Cardiac fibroblast (primary cell): ENCODE results near the gene KIF1C.
A peak's percentile ranks its signal among the peaks of the same experiment; 100 is the strongest.

Experiments used
- DNase-seq, 2 donors: peaks; one replicate each; pipeline versions ENCODE4 v3.0.0 to v3.0.0-alpha.2; 2010; ENCODE audit warnings: low read depth in 2 of 2
- H3K4me3 ChIP-seq, 2 donors: replicated peaks in 1 of 2; 1 replicate in 1 of 2; 2 replicates in 1 of 2; pipeline ENCODE4 v1.5.1; 2011; ENCODE audit warnings: low read depth in 2 of 2, low read length in 2 of 2, mild to moderate bottlenecking in 2 of 2, moderate library complexity in 1 of 2
- TF ChIP-seq, protein P1 (sequence below): IDR thresholded peaks from one replicate; pipeline ENCODE4 v1.5.1; 2011; ENCODE audit warnings: low read depth, mild to moderate bottlenecking, low read length, inconsistent platforms

KIF1C gene

DNA sequence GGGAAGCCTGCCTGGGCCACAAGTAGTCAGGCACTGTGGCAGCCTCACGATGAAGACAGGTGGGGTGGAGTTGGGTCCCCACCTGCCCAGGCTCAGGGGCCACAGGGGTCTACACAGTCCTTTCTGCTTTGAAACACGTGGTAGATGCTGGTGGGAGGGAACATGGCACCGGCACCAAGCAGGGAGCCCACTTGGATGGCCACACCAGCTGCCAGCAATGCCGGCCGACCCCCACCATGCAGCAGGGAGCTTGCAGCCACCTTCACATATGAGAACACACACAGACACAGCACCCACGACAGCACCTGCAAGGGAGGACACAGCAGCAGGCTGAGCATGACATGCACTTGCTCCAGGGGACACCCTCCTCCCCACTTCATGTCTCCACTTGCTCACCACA is 35.1 kb downstream of the KIF1C start:
- TF ChIP-seq, protein P1, sequence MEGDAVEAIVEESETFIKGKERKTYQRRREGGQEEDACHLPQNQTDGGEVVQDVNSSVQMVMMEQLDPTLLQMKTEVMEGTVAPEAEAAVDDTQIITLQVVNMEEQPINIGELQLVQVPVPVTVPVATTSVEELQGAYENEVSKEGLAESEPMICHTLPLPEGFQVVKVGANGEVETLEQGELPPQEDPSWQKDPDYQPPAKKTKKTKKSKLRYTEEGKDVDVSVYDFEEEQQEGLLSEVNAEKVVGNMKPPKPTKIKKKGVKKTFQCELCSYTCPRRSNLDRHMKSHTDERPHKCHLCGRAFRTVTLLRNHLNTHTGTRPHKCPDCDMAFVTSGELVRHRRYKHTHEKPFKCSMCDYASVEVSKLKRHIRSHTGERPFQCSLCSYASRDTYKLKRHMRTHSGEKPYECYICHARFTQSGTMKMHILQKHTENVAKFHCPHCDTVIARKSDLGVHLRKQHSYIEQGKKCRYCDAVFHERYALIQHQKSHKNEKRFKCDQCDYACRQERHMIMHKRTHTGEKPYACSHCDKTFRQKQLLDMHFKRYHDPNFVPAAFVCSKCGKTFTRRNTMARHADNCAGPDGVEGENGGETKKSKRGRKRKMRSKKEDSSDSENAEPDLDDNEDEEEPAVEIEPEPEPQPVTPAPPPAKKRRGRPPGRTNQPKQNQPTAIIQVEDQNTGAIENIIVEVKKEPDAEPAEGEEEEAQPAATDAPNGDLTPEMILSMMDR, result no peak
- DNase-seq, result no peak
- H3K4me3 ChIP-seq, result no peak overlapping the region

DNA sequence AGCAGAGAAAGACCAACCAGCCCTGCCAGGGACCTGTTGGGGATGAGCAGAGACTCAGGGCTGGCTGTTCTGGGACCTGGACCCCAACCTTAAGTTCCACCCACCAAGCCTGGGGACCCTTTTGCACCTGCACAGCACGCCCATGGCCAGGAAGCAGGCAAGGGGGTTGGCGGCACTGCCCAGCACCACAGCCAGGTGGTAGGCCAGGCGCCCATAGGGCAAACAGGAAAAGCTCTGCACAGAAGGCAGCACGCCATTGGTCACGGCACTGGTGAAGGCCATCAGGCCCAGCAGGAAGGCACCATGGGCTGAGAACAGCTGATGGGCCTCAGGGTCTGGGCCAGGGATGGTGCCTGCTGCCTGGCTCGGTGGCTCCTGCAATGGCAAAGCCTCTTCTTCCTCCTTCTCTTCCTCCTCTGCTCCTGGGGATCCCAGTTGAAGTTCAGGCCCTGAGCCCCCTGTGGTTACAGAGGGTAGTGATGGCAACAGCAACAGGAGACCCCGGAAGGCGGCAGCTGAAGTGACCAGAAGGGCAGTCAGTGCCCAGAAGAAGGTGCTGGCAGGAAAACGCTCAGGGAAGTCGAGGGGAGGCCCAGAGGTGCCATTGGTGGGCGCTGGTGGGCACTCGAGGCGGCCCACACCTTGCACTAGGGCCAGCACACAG is 35.7 kb downstream of the KIF1C start:
- H3K4me3 ChIP-seq, result no peak overlapping the region
- no peak for DNase-seq
- TF ChIP-seq, protein P1, result no peak

DNA sequence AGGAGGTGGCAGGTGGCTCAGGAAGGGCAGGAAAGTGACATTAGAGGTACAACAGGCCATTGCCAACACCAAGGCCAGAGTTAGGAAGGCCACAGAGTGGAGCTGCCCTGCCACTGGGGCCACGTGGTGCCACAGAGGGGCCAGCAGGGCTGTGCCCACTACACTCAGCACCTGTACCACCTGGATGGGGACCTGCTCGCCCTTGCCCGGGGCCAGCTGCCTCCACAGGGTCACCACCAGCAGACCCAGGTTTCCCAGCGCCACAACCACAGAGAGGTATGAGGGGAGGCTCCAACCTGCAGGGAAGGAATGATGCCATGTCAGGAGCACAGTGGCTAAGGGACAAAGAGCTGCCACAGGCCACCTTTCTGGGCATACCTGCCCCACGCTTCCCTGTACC is 36.3 kb downstream of the KIF1C start:
- DNase-seq, result no peak
- H3K4me3 ChIP-seq, result no peak overlapping the region
- TF ChIP-seq, protein P1, result no peak

DNA sequence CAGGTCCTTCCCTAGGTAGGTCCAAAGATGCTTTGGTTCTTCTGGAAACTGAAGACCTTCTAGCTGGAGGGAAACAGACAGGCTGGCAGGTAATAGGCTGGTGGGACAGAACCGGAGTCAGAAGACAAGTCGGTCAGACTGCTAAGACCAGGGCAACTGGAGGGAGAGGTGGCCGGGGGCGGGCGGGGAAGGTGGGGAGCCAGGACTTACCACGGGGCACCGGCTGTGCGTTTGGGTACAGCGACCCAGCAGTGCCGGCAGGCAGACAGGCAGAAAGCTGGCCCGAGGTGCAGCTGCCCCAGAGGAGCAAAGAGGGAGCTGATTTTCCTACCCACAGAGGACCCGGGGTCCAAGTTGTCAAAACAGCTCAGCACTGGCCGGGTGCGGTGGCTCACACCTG is 36.9 kb downstream of the KIF1C start:
- TF ChIP-seq, protein P1, result no peak
- H3K4me3 ChIP-seq, result no peak overlapping the region
- no peak for DNase-seq

DNA sequence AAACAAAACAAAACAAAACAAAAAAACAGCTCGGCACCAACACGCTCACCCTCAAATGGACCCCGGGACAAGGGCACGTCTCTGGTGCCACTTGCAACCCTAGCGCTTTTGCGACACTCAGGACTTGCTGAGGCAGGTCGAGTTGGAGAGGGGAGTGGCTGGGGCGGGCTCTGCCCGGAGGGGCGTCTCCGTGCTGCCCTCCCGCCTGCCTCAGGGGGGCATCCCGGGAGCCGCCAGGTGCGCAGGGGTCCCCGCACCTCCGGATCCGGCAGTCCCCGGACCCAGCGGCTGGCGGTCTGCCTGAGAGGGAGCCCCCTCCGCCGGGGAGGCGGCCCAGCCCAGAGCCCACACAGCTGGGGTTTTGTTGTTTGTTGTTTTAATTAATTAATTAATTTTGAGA is 37.6 kb downstream of the KIF1C start, which contains the start of gene SLC52A1:
Gene SLC52A1, minus strand, starts transcription at position 112 of the 400 bp plus-strand sequence. CDS start 820 bp downstream, outside the sequence.
- TF ChIP-seq, protein P1, result no peak
- no peak for DNase-seq
- peak within 1 kb of the TSS in 1 of 2 donors; percentile 13 for H3K4me3 ChIP-seq

DNA sequence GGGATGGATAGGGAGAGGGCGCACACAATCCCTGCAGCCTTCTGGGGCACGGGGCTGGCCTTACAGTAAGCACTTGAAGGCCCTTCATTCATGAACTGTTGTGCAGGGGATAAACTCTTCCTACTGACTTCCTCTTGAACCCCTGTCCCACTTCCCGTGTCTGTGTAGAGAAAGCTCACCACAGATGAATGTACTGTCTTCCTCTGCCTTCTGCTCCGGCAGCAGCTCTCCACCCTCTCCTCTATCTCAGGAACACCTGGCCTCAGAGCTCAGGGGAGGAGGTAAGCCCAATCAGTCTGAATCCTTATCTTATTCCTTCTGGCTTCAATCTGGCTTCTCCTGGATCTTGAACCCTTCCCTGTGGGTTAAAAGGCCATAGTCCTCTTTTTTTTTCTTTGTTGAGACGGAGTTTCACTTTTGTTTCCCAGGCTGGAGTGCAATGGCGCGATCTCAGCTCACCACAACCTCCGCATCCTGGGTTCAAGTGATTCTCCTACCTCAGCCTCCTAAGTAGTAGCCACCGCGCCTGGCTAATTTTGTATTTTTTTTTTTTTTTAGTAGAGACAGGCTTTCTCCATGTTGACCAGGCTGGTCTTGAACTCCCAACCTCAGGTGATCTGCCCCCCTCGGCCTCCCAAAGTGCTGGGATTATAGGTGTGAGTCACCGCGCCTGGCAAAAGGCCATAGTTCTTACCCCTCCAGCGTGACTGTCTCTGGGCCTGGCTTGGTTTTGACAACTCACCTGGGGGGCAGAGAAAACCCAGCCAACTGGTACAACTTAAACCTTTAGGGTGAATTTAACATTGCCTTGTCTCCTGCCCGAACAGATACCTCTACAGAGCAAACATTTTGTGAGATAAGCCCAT is 44.6 kb downstream of the KIF1C start:
- TF ChIP-seq, protein P1, result no peak
- H3K4me3 ChIP-seq, result no peak overlapping the region
- no peak for DNase-seq
